HEK293 (cell line): ENCODE data around the gene SLC16A5.
"Not testable (repeated sequence)": the region's sequence is repeated elsewhere in the genome, so short reads cannot be mapped to it uniquely, and the experiment has no call there.

ENCODE experiments used
- CTCF ChIA-PET: fragments of 350-600 bp; formaldehyde crosslinking; extraction: SDS; loops from one replicate; lab custom pipeline; 2021; ENCODE audit warnings: antibody characterized with exemption; lab: Yijun Ruan, JAX
- POLR2A ChIA-PET: fragments of 300-600 bp; formaldehyde crosslinking; extraction: SDS; loops from one replicate; lab custom pipeline; 2020; ENCODE audit warnings: antibody characterized with exemption, inconsistent platforms; lab: Yijun Ruan, JAX
- H3K27ac ChIP-seq: fragments of 200-500 bp; sonication (Bioruptor generic); 2 replicates; pipeline ENCODE4 v1.5.1; 2014; ENCODE audit warnings: low read depth, low read length, control low read depth, inconsistent platforms; ENCODE audit errors: extremely low read depth
- H3K36me3 ChIP-seq, 2 experiments: fragments of 200-500 bp in 1 of 2; sonication (Bioruptor generic) in 1 of 2; 1 replicate in 1 of 2; 2 replicates in 1 of 2; pipeline ENCODE4 v1.5.1; 2014 to 2017; ENCODE audit warnings: inconsistent platforms in 2 of 2, low read length in 2 of 2; ENCODE audit not compliant: control insufficient read depth in 2 of 2, insufficient read depth in 1 of 2
- H3K4me1 ChIP-seq: fragments of 200-500 bp; sonication (Bioruptor generic); 2 replicates; pipeline ENCODE4 v1.5.1; 2014; ENCODE audit warnings: mild to moderate bottlenecking, low read length, inconsistent platforms; ENCODE audit not compliant: control insufficient read depth, insufficient read depth
- H3K4me3 ChIP-seq: 2 replicates; pipeline ENCODE4 v1.5.1; 2011; ENCODE audit warnings: low read depth, mild to moderate bottlenecking, control low read depth, low read length, moderate library complexity
- H3K9me3 ChIP-seq: fragments of 200-500 bp; sonication (Bioruptor generic); 2 replicates; pipeline ENCODE4 v1.5.1; 2014; ENCODE audit warnings: low read depth, low read length, inconsistent platforms; ENCODE audit not compliant: control insufficient read depth, insufficient read depth
- ZNF558 ChIP-seq: fragments of 450-650 bp; formaldehyde crosslinking; IDR thresholded peaks from 2 replicates; pipeline ENCODE4 v1.5.1; 2016; ENCODE audit warnings: missing biosample characterization, missing genetic modification characterization
- ZNF600 ChIP-seq: fragments of 450-650 bp; formaldehyde crosslinking; IDR thresholded peaks from 2 replicates; pipeline ENCODE4 v1.5.1; 2016; ENCODE audit warnings: missing biosample characterization, missing genetic modification characterization
- TF ChIP-seq, protein P1 (sequence below): fragments of 450-650 bp; formaldehyde crosslinking; IDR thresholded peaks from 2 replicates; pipeline ENCODE4 v1.5.1; 2016; ENCODE audit warnings: missing biosample characterization, missing genetic modification characterization
- TF ChIP-seq, protein P2 (sequence below): fragments of 450-650 bp; formaldehyde crosslinking; IDR thresholded peaks from 2 replicates; pipeline ENCODE4 v1.5.1; 2016; ENCODE audit warnings: missing biosample characterization, missing genetic modification characterization
- TF ChIP-seq, protein P3 (sequence below): fragments of 450-650 bp; formaldehyde crosslinking; IDR thresholded peaks from 2 replicates; pipeline ENCODE4 v1.5.1; 2016; ENCODE audit warnings: missing biosample characterization, missing genetic modification characterization, low read depth
- TF ChIP-seq, protein P4 (sequence below): fragments of 450-650 bp; formaldehyde crosslinking; IDR thresholded peaks from 2 replicates; pipeline ENCODE4 v1.5.1; 2017; ENCODE audit warnings: missing biosample characterization, missing genetic modification characterization
- TF ChIP-seq, protein P5 (sequence below): fragments of 450-650 bp; formaldehyde crosslinking; IDR thresholded peaks from 2 replicates; pipeline ENCODE4 v1.5.1; 2017; ENCODE audit warnings: missing biosample characterization, missing genetic modification characterization

Gene SLC16A5

DNA sequence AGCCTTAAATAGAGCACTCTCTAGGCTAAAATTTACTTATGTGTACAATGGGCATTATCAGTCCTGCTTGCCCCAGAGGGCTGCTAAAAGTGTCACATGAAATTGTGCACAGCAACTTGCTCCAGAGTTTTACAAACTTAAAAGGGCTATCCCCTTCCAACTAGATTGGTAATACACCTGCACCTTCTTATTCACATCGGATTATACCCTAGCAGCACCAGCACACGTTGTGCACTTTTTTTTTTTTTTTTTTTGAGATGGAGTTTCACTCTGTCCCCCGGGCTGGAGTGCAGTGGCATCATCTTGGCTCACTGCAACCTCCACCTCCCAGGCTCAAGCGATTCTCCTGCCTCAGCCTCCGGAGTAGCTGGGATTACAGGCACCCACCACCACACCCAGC lies 44.0 kb upstream of the SLC16A5 start:
- TF ChIP-seq, protein P1, sequence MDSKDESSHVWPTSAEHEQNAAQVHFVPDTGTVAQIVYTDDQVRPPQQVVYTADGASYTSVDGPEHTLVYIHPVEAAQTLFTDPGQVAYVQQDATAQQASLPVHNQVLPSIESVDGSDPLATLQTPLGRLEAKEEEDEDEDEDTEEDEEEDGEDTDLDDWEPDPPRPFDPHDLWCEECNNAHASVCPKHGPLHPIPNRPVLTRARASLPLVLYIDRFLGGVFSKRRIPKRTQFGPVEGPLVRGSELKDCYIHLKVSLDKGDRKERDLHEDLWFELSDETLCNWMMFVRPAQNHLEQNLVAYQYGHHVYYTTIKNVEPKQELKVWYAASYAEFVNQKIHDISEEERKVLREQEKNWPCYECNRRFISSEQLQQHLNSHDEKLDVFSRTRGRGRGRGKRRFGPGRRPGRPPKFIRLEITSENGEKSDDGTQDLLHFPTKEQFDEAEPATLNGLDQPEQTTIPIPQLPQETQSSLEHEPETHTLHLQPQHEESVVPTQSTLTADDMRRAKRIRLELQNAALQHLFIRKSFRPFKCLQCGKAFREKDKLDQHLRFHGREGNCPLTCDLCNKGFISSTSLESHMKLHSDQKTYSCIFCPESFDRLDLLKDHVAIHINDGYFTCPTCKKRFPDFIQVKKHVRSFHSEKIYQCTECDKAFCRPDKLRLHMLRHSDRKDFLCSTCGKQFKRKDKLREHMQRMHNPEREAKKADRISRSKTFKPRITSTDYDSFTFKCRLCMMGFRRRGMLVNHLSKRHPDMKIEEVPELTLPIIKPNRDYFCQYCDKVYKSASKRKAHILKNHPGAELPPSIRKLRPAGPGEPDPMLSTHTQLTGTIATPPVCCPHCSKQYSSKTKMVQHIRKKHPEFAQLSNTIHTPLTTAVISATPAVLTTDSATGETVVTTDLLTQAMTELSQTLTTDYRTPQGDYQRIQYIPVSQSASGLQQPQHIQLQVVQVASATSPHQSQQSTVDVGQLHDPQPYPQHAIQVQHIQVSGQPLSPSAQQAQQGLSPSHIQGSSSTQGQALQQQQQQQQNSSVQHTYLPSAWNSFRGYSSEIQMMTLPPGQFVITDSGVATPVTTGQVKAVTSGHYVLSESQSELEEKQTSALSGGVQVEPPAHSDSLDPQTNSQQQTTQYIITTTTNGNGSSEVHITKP: peak; percentile 46
- TF ChIP-seq ZNF600 (tag by site-specific recombination): peak; percentile 60; the same call in 1 of the 2 replicates
- TF ChIP-seq, protein P2, sequence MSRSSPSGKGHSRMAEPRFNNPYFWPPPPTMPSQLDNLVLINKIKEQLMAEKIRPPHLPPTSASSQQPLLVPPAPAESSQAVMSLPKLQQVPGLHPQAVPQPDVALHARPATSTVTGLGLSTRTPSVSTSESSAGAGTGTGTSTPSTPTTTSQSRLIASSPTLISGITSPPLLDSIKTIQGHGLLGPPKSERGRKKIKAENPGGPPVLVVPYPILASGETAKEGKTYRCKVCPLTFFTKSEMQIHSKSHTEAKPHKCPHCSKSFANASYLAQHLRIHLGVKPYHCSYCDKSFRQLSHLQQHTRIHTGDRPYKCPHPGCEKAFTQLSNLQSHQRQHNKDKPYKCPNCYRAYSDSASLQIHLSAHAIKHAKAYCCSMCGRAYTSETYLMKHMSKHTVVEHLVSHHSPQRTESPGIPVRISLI (tag by site-specific recombination): peak; percentile 16; the same call in 1 of the 2 replicates
- not testable (repeated sequence) for H3K9me3 ChIP-seq, H3K27ac ChIP-seq, H3K4me1 ChIP-seq, H3K4me3 ChIP-seq
- ChIA-PET POLR2A (interaction anchor here (0.7 kb wide), 1 partner anchor 197 kb away, joined by 4 read pairs; no protein-coding TSS in a partner anchor), CTCF (interaction anchor here (0.6 to 1.9 kb wide), 4 partner anchors 16 to 369 kb away, joined by 3 to 7 read pairs (median 4); no protein-coding TSS in a partner anchor)
- peaks cover 16 to 37% of the 10 kb centered on the region in 2 experiments for H3K36me3 ChIP-seq

DNA sequence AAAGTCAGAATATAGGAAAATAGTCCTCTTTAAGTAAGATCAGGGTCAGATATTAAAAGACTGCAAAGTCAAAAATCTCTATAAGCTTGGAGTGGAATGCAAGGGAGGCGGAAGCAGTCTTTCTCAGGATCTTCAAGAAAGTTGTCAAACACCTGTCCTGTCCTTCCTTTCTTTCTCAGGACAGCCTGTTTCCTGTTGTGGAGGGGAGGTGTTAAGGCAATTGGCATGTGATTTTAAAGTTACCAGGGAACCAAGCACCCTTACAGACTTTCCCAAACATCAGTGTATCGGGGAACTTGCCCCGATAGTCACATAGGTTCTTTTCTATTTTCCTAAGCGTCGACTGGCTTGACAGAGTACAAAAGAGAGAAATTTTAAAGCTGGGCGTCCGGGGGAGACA lies 43.0 kb upstream of the SLC16A5 start:
- H3K36me3 ChIP-seq: peaks cover 16 to 37% of the 10 kb centered on the region in 2 experiments
- ChIA-PET CTCF (no interaction called here), POLR2A (no interaction called here)
- H3K9me3 ChIP-seq: no peaks in the 10 kb centered on the region
- no peak overlapping the region for H3K4me3 ChIP-seq
- H3K4me1 ChIP-seq: peaks cover 8% of the 10 kb centered on the region; the same call in 1 of the 2 replicates
- TF ChIP-seq, protein P3, sequence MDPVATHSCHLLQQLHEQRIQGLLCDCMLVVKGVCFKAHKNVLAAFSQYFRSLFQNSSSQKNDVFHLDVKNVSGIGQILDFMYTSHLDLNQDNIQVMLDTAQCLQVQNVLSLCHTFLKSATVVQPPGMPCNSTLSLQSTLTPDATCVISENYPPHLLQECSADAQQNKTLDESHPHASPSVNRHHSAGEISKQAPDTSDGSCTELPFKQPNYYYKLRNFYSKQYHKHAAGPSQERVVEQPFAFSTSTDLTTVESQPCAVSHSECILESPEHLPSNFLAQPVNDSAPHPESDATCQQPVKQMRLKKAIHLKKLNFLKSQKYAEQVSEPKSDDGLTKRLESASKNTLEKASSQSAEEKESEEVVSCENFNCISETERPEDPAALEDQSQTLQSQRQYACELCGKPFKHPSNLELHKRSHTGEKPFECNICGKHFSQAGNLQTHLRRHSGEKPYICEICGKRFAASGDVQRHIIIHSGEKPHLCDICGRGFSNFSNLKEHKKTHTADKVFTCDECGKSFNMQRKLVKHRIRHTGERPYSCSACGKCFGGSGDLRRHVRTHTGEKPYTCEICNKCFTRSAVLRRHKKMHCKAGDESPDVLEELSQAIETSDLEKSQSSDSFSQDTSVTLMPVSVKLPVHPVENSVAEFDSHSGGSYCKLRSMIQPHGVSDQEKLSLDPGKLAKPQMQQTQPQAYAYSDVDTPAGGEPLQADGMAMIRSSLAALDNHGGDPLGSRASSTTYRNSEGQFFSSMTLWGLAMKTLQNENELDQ (tag by site-specific recombination): no peak
- TF ChIP-seq, protein P4, sequence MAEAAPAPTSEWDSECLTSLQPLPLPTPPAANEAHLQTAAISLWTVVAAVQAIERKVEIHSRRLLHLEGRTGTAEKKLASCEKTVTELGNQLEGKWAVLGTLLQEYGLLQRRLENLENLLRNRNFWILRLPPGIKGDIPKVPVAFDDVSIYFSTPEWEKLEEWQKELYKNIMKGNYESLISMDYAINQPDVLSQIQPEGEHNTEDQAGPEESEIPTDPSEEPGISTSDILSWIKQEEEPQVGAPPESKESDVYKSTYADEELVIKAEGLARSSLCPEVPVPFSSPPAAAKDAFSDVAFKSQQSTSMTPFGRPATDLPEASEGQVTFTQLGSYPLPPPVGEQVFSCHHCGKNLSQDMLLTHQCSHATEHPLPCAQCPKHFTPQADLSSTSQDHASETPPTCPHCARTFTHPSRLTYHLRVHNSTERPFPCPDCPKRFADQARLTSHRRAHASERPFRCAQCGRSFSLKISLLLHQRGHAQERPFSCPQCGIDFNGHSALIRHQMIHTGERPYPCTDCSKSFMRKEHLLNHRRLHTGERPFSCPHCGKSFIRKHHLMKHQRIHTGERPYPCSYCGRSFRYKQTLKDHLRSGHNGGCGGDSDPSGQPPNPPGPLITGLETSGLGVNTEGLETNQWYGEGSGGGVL (tag by site-specific recombination): no peak
- TF ChIP-seq, protein P5, sequence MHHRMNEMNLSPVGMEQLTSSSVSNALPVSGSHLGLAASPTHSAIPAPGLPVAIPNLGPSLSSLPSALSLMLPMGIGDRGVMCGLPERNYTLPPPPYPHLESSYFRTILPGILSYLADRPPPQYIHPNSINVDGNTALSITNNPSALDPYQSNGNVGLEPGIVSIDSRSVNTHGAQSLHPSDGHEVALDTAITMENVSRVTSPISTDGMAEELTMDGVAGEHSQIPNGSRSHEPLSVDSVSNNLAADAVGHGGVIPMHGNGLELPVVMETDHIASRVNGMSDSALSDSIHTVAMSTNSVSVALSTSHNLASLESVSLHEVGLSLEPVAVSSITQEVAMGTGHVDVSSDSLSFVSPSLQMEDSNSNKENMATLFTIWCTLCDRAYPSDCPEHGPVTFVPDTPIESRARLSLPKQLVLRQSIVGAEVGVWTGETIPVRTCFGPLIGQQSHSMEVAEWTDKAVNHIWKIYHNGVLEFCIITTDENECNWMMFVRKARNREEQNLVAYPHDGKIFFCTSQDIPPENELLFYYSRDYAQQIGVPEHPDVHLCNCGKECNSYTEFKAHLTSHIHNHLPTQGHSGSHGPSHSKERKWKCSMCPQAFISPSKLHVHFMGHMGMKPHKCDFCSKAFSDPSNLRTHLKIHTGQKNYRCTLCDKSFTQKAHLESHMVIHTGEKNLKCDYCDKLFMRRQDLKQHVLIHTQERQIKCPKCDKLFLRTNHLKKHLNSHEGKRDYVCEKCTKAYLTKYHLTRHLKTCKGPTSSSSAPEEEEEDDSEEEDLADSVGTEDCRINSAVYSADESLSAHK (tag by site-specific recombination): no peak
- TF ChIP-seq ZNF558 (tag by site-specific recombination): no peak
- no peak overlapping the region for H3K27ac ChIP-seq
